K562 (cell line): ENCODE results near the gene SMYD2. TPM values are rescaled to one million over a fixed set of nuclear protein-coding genes. Genes with fewer than 3 reads are reported as not detected.

Experiments used
- ATAC-seq: fragments of 200-7000 bp; cut with Tn5 transposase; 3 replicates; pipeline ENCODE4 v1.9.1; 2020; ENCODE audit warnings: moderate library complexity
- BruUV-seq: library from RNA; stranded (reverse); fragments of 400-500 nt; replicated peaks from 2 replicates; lab custom pipeline; 2021; lab: Mats Ljungman, UMichigan
- CTCF ChIA-PET: fragments of 300-600 bp; formaldehyde crosslinking; extraction: SDS; loops from one replicate; lab custom pipeline; 2021; ENCODE audit warnings: low intra/inter-chr PET ratio; lab: Yijun Ruan, JAX
- POLR2A ChIA-PET: fragments of 300-600, 350-650 bp; sonication (Branson Sonifier 250); formaldehyde crosslinking; extraction: SDS; loops from one replicate; lab custom pipeline; 2021; ENCODE audit warnings: antibody characterized with exemption, inconsistent platforms; lab: Yijun Ruan, JAX
- DNase-seq, 4 experiments: peaks; one replicate each; pipeline versions ENCODE4 v3.0.0 to v3.0.0-alpha.2; 2011 to 2018; ENCODE audit warnings: low spot score in 3 of 4, mixed read lengths in 3 of 4; ENCODE audit errors: extremely low read depth in 1 of 4
- FAIRE-seq: peaks from 2 replicates; lab custom pipeline; 2011; peaks lifted over from hg19 to GRCh38; lab: Jason Lieb, UNC
- H2AFZ ChIP-seq: 2 replicates; pipeline ENCODE4 v1.6.0; 2011; ENCODE audit warnings: low read depth, low read length, control low read depth, inconsistent platforms
- H3K27ac ChIP-seq: fragments of 200-600 bp; 3 replicates; pipeline ENCODE4 v1.8.0; 2011; ENCODE audit warnings: low read depth, mild to moderate bottlenecking, control low read depth, inconsistent platforms, low read length, moderate library complexity, mixed read lengths; ENCODE audit errors: extremely low read depth
- H3K27me3 ChIP-seq, 2 experiments: fragments of 300-600 bp in 1 of 2; 2 replicates in 1 of 2; 3 replicates in 1 of 2; pipeline versions ENCODE4 v1.6.0 to v1.8.0; 2011; ENCODE audit warnings: inconsistent platforms in 2 of 2, low read length in 2 of 2, mild to moderate bottlenecking in 1 of 2, mixed read lengths in 1 of 2, moderate library complexity in 1 of 2; ENCODE audit not compliant: control insufficient read depth in 2 of 2, insufficient read depth in 2 of 2
- H3K36me3 ChIP-seq: fragments of 300-600 bp; 3 replicates; pipeline ENCODE4 v1.8.0; 2011; ENCODE audit warnings: mild to moderate bottlenecking, low read length, inconsistent platforms; ENCODE audit not compliant: control insufficient read depth, insufficient read depth
- H3K4me1 ChIP-seq, 2 experiments: fragments of 200-600 bp in 1 of 2; replicated peaks in 1 of 2; 2 replicates in 1 of 2; 3 replicates in 1 of 2; pipeline versions ENCODE4 v1.5.1 to v1.8.0; 2011; ENCODE audit warnings: inconsistent platforms in 2 of 2, low read length in 2 of 2, mild to moderate bottlenecking in 1 of 2, mixed read lengths in 1 of 2, moderate library complexity in 1 of 2; ENCODE audit not compliant: control insufficient read depth in 2 of 2, insufficient read depth in 2 of 2
- H3K4me2 ChIP-seq: 2 replicates; pipeline ENCODE4 v1.6.1; 2011; ENCODE audit warnings: low read length, control low read depth, inconsistent platforms, mixed read lengths; ENCODE audit not compliant: insufficient read depth
- H3K4me3 ChIP-seq: fragments of 200-600 bp; sonication (generic), shearing (Covaris generic); 2 replicates; pipeline ENCODE4 v1.5.1; 2016; ENCODE audit warnings: control low read depth, inconsistent platforms
- H3K79me2 ChIP-seq: fragments of 200-600 bp; 3 replicates; pipeline ENCODE4 v1.8.0; 2011; ENCODE audit warnings: low read length, inconsistent platforms; ENCODE audit not compliant: control insufficient read depth, insufficient read depth
- H3K9ac ChIP-seq, 2 experiments: 2 replicates each; pipeline versions ENCODE4 v1.6.0 to v1.6.1; 2011; ENCODE audit warnings: low read depth in 2 of 2, low read length in 2 of 2, control low read depth in 1 of 2, inconsistent platforms in 1 of 2, mild to moderate bottlenecking in 1 of 2, mixed read lengths in 1 of 2; ENCODE audit not compliant: insufficient read depth in 1 of 2
- H3K9me1 ChIP-seq: one replicate; pipeline ENCODE4 v1.6.0; 2011; ENCODE audit warnings: inconsistent platforms, mild to moderate bottlenecking, low read length, moderate library complexity; ENCODE audit not compliant: control insufficient read depth, insufficient read depth
- H3K9me3 ChIP-seq: replicated peaks from 2 replicates; pipeline ENCODE4 v1.5.1; 2011; ENCODE audit warnings: low read depth, low read length, inconsistent platforms; ENCODE audit not compliant: control insufficient read depth, insufficient read depth
- H4K20me1 ChIP-seq: replicated peaks from 2 replicates; pipeline ENCODE4 v1.6.1; 2011; ENCODE audit warnings: low read length, inconsistent platforms, mixed read lengths; ENCODE audit not compliant: control insufficient read depth, insufficient read depth
- HNRNPH1 ChIP-seq: fragments of 200-400 bp; formaldehyde crosslinking; optimal IDR thresholded peaks from 2 replicates; pipeline ENCODE3; 2017; ENCODE audit warnings: low read depth, mild to moderate bottlenecking, low read length, moderate library complexity
- KLF6 ChIP-seq: fragments of 250-450 bp; sonication (Bioruptor Pico); IDR thresholded peaks from 2 replicates; pipeline ENCODE4 v1.4.0; 2020; ENCODE audit warnings: mild to moderate bottlenecking, moderate library complexity, borderline replicate concordance
- NFIC ChIP-seq: fragments of 450-650 bp; IDR thresholded peaks from 2 replicates; pipeline ENCODE4 v1.6.1; 2017; ENCODE audit warnings: mild to moderate bottlenecking, inconsistent platforms
- PTBP1 ChIP-seq: fragments of 200-400 bp; formaldehyde crosslinking; IDR thresholded peaks from 2 replicates; pipeline ENCODE4 v1.6.1; 2017; ENCODE audit warnings: low read depth, low read length
- TCFL5 ChIP-seq: fragments of 250-450 bp; sonication (Bioruptor Pico); conservative IDR thresholded peaks from 2 replicates; pipeline ENCODE4 v1.6.1; 2021; ENCODE audit warnings: mild to moderate bottlenecking, moderate library complexity, matching md5 sums
- XRCC3 ChIP-seq: fragments of 450-650 bp; IDR thresholded peaks from 2 replicates; pipeline ENCODE4 v1.6.1; 2017; ENCODE audit warnings: mild to moderate bottlenecking, moderate library complexity
- WGBS: fragments of 100-300 bp; shearing (Covaris generic); methylation state at CpG from one replicate; pipeline ENCODE4 v1.1.6; 2016; ENCODE audit warnings: low coverage, mixed read lengths; ENCODE audit not compliant: insufficient coverage; ENCODE audit errors: missing lambda C conversion rate; 5-methylcytosine and 5-hydroxymethylcytosine counted together
- in situ Hi-C: fragments of 300-500 bp; cut with MboI; formaldehyde crosslinking; loops from 4 replicates; pipeline ENCODE4 v1.15.0; 2018; ENCODE audit warnings: inconsistent platforms, mixed read lengths
- intact Hi-C: fragments of 100-400 bp; cut with micrococcal nuclease; formaldehyde crosslinking; loops from 2 replicates; pipeline ENCODE4 v1.14.2; 2022
- polyA plus RNA-seq, 8 experiments: library from polyadenylated mRNA; depleted of rRNA in 4 of 8; stranded (reverse) in 5 of 8; unstranded in 3 of 8; fragments of >200 nt; fragmentation: Nextera tagmentation in 2 of 8; fragmentation: Illumina TruSeq in 1 of 8; extraction: Ambion mirVana in 2 of 8; extraction: Trizol in 1 of 8; gene quantifications; 2 replicates each; pipeline versions ENCODE4 v1.2.1 to v1.2.3, GENCODE V29; 2011 to 2014; ENCODE audit warnings: inconsistent platforms in 1 of 8, missing spikeins in 1 of 8
- total RNA-seq, 7 experiments: library from RNA; depleted of rRNA in 6 of 7; stranded (reverse); fragments of >200 nt in 6 of 7; fragmentation: Illumina TruSeq in 2 of 7; extraction: Trizol in 2 of 7; gene quantifications; 2 replicates each; pipeline versions ENCODE4 v1.2.1 to v1.2.3, GENCODE V29; 2011 to 2021; ENCODE audit warnings: low replicate concordance in 1 of 7
- TF ChIP-seq, protein P1 (sequence below): sonication (generic); formaldehyde crosslinking; IDR thresholded peaks from 2 replicates; pipeline ENCODE4 v1.8.0; 2023; ENCODE audit warnings: mild to moderate bottlenecking, missing genetic modification reagents
- TF ChIP-seq, protein P2 (sequence below): IDR thresholded peaks from 2 replicates; pipeline ENCODE4 v1.6.1; 2012; ENCODE audit warnings: low read depth, low read length, improper control_type of control experiment, borderline replicate concordance
- TF ChIP-seq, protein P3 (sequence below): IDR thresholded peaks from 2 replicates; pipeline ENCODE4 v1.6.1; 2016; ENCODE audit warnings: missing genetic modification characterization, missing compliant biosample characterization
- TF ChIP-seq, protein P4 (sequence below): fragments of 250-450 bp; sonication (Bioruptor Pico); IDR thresholded peaks from 2 replicates; pipeline ENCODE4 v1.4.0; 2020; ENCODE audit warnings: mild to moderate bottlenecking, moderate library complexity, borderline replicate concordance

SMYD2 gene
- total and polyA plus RNA-seq, 9 of the 15 experiments (the other 6 are each of a cell fraction or from before 2014, with no cell fraction given) = 13.8 to 81.3 (median 39.9) TPM

DNA sequence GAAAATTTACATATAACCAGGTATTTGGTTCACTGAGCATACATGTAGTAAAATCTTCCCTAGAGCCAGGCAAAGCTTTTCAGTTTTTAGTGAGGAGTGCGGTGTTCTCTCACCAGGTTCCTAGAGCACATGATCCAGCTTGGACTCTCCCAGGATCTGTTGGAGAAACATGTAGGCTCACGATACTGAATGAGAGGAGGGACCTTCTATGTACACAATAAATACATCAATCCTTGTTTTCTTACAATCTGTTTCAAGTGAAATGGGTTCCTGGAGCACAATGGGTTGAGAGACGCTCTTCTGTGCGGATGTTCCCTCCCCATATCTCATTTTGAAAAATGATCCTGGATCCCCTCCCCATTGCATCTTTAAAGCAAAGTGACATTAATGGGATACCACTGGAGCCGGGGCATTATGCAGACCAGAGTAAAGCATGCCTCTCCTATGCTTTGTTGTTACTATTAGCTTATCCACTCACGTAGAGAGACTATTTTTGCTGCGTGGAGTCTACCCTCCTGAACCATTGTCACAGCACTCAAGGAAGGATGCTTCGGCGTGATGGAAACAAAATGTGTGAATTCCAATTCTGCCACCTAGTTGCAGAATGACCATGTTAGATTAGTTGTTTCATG is 19.3 kb downstream of the SMYD2 start:
- intact Hi-C loops = no loop called here
- Histone ChIP-seq H3K4me1 (peaks cover 0 to 3% of the 10 kb centered on the region in 2 experiments; a peak in 1 of 5 replicates), H3K79me2 (0 out of 3 replicates have a peak, but pooled peaks cover 2% of the 10 kb centered on the region), H3K9ac (no peak overlapping the region), H3K9me1 (no peaks in the 10 kb centered on the region), H3K4me2 (no peak overlapping the region), H4K20me1 (no peaks in the 10 kb centered on the region), H3K27me3 (no peaks in the 10 kb centered on the region), H3K4me3 (no peak overlapping the region), H3K36me3 (0 out of 3 replicates have a peak, but pooled peaks cover 2% of the 10 kb centered on the region), H3K9me3 (no peaks in the 10 kb centered on the region), H2AFZ (no peak overlapping the region), H3K27ac (no peak overlapping the region)
- ChIA-PET POLR2A (no interaction called here), CTCF (no interaction called here)
- no peak for ATAC-seq
- TF ChIP-seq NFIC (no peak), XRCC3 (no peak), KLF6 (CRISPR knock-in tag) (no peak), TCFL5 (no peak), HNRNPH1 (no peak), PTBP1 (no peak)
- TF ChIP-seq, protein P1, sequence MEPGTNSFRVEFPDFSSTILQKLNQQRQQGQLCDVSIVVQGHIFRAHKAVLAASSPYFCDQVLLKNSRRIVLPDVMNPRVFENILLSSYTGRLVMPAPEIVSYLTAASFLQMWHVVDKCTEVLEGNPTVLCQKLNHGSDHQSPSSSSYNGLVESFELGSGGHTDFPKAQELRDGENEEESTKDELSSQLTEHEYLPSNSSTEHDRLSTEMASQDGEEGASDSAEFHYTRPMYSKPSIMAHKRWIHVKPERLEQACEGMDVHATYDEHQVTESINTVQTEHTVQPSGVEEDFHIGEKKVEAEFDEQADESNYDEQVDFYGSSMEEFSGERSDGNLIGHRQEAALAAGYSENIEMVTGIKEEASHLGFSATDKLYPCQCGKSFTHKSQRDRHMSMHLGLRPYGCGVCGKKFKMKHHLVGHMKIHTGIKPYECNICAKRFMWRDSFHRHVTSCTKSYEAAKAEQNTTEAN (CRISPR knock-in tag) = no peak
- TF ChIP-seq, protein P2, sequence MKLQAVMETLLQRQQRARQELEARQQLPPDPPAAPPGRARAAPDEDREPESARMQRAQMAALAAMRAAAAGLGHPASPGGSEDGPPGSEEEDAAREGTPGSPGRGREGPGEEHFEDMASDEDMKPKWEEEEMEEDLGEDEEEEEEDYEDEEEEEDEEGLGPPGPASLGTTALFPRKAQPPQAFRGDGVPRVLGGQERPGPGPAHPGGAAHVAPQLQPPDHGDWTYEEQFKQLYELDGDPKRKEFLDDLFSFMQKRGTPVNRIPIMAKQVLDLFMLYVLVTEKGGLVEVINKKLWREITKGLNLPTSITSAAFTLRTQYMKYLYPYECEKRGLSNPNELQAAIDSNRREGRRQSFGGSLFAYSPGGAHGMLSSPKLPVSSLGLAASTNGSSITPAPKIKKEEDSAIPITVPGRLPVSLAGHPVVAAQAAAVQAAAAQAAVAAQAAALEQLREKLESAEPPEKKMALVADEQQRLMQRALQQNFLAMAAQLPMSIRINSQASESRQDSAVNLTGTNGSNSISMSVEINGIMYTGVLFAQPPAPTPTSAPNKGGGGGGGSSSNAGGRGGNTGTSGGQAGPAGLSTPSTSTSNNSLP = no peak
- TF ChIP-seq, protein P3, sequence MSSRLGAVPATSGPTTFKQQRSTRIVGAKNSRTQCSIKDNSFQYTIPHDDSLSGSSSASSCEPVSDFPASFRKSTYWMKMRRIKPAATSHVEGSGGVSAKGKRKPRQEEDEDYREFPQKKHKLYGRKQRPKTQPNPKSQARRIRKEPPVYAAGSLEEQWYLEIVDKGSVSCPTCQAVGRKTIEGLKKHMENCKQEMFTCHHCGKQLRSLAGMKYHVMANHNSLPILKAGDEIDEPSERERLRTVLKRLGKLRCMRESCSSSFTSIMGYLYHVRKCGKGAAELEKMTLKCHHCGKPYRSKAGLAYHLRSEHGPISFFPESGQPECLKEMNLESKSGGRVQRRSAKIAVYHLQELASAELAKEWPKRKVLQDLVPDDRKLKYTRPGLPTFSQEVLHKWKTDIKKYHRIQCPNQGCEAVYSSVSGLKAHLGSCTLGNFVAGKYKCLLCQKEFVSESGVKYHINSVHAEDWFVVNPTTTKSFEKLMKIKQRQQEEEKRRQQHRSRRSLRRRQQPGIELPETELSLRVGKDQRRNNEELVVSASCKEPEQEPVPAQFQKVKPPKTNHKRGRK (tag) = no peak
- TF ChIP-seq, protein P4, sequence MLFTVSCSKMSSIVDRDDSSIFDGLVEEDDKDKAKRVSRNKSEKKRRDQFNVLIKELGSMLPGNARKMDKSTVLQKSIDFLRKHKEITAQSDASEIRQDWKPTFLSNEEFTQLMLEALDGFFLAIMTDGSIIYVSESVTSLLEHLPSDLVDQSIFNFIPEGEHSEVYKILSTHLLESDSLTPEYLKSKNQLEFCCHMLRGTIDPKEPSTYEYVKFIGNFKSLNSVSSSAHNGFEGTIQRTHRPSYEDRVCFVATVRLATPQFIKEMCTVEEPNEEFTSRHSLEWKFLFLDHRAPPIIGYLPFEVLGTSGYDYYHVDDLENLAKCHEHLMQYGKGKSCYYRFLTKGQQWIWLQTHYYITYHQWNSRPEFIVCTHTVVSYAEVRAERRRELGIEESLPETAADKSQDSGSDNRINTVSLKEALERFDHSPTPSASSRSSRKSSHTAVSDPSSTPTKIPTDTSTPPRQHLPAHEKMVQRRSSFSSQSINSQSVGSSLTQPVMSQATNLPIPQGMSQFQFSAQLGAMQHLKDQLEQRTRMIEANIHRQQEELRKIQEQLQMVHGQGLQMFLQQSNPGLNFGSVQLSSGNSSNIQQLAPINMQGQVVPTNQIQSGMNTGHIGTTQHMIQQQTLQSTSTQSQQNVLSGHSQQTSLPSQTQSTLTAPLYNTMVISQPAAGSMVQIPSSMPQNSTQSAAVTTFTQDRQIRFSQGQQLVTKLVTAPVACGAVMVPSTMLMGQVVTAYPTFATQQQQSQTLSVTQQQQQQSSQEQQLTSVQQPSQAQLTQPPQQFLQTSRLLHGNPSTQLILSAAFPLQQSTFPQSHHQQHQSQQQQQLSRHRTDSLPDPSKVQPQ = no peak
- DNase-seq = no peak
- WGBS = 84% methylated on average over 9 of the region's 9 CpGs
- in situ Hi-C loops = no loop called here
- FAIRE-seq = no peak
- no TSS peak for BruUV-seq
